ENCODE measurements around the gene OR1D5. TPM values are rescaled to one million over a fixed set of nuclear protein-coding genes. Genes with fewer than 3 reads are reported as not detected.

Gene OR1D5
- total RNA-seq, 3 donors from 2014 or later (not counting 1 experiment from before 2014, with no cell fraction given), result not detected

GRCh38 chr17:3043737-3044365 lies 19.6 kb downstream of the OR1D5 start:
- Histone ChIP-seq H3K4me1 (ENCODE audit: control insufficient read depth, insufficient read depth, low read length) (peaks cover 6% of the 10 kb centered on the region), H3K9me3 (ENCODE audit: control insufficient read depth, insufficient read depth, low read length) (peaks cover 12% of the 10 kb centered on the region), H3K36me3 (ENCODE audit: control insufficient read depth, insufficient read depth, low read length) (no peaks in the 10 kb centered on the region), H3K27me3 (ENCODE audit: control insufficient read depth, insufficient read depth, low read length) (no peaks in the 10 kb centered on the region), H3K4me3 (ENCODE audit: low read length) (no peak overlapping the region), H3K27ac (ENCODE audit: low read length) (no peak overlapping the region)
- ATAC-seq (no peak), DNase-seq (no peak)
- Mint-ChIP-seq H3K27ac (no peak overlapping the region), H3K27me3 (ENCODE audit: low read depth in 2 of 2) (no peaks in the 10 kb centered on the region), H3K36me3 (peaks cover 6% of the 10 kb centered on the region), H3K9me3 (peaks cover 0 to 3% of the 10 kb centered on the region in 2 donors), H3K4me3 (no peak overlapping the region), H3K4me1 (peaks cover 13 to 17% of the 10 kb centered on the region in 2 donors)
- WGBS (ENCODE audit: insufficient coverage), result 73% methylated on average over 11 of the region's 11 CpGs
- intact Hi-C loops (cut with micrococcal nuclease), result loop anchor here (10.0 kb wide), 1 partner anchor 591 kb away; the partner anchor contains the start of genes CTNS and SHPK
- TF ChIP-seq CTCF (IDR thresholded peaks at IDR 0.05), result peak; percentile 14

- intact Hi-C loops (cut with micrococcal nuclease), result loop anchor here (10.0 kb wide), 1 partner anchor 594 kb away; the partner anchor contains the start of genes CTNS and SHPK
- no peak overlapping the region for H3K4me3 ChIP-seq (ENCODE audit: low read length)
- Mint-ChIP-seq H3K9me3 (peaks cover 0 to 3% of the 10 kb centered on the region in 2 donors), H3K4me3 (no peak overlapping the region), H3K36me3 (peaks cover 6% of the 10 kb centered on the region), H3K27me3 (ENCODE audit: low read depth in 2 of 2) (no peaks in the 10 kb centered on the region), H3K4me1 (peaks cover 15 to 16% of the 10 kb centered on the region in 2 donors), H3K27ac (no peak overlapping the region)
- no peaks in the 10 kb centered on the region for H3K36me3 ChIP-seq (ENCODE audit: control insufficient read depth, insufficient read depth, low read length)
- WGBS (ENCODE audit: insufficient coverage), result 96% methylated on average over 5 of the region's 5 CpGs
- H3K27me3 ChIP-seq (ENCODE audit: control insufficient read depth, insufficient read depth, low read length), result no peaks in the 10 kb centered on the region
- no peak for DNase-seq
- H3K4me1 ChIP-seq (ENCODE audit: control insufficient read depth, insufficient read depth, low read length), result no peaks in the 10 kb centered on the region
- TF ChIP-seq CTCF (IDR thresholded peaks at IDR 0.05), result no peak
- no peak for ATAC-seq
- H3K27ac ChIP-seq (ENCODE audit: low read length), result no peak overlapping the region
- peaks cover 12% of the 10 kb centered on the region for H3K9me3 ChIP-seq (ENCODE audit: control insufficient read depth, insufficient read depth, low read length)
These were observed 22.5 kb downstream of the OR1D5 start for GRCh38 chr17:3040882-3041281.

- Mint-ChIP-seq H3K27ac (peak overlapping the region; percentile 5 to 39), H3K36me3 (peaks cover 6% of the 10 kb centered on the region), H3K4me3 (no peak overlapping the region), H3K9me3 (peaks cover 0 to 3% of the 10 kb centered on the region in 2 donors), H3K4me1 (peaks cover 15 to 21% of the 10 kb centered on the region in 2 donors), H3K27me3 (ENCODE audit: low read depth in 2 of 2) (no peaks in the 10 kb centered on the region)
- intact Hi-C loops (cut with micrococcal nuclease), result loop anchor here (10.0 kb wide), 1 partner anchor 595 kb away; the partner anchor contains the start of genes CTNS and SHPK
- TF ChIP-seq CTCF (IDR thresholded peaks at IDR 0.05), result no peak
- no peaks in the 10 kb centered on the region for H3K4me1 ChIP-seq (ENCODE audit: control insufficient read depth, insufficient read depth, low read length)
- H3K36me3 ChIP-seq (ENCODE audit: control insufficient read depth, insufficient read depth, low read length), result peaks cover 5% of the 10 kb centered on the region
- DNase-seq, result peak in 1 of 2 donors; percentile 37
- H3K27me3 ChIP-seq (ENCODE audit: control insufficient read depth, insufficient read depth, low read length), result no peaks in the 10 kb centered on the region
- ATAC-seq, result peak; percentile 69 to 76 (median 71)
- peaks cover 12% of the 10 kb centered on the region for H3K9me3 ChIP-seq (ENCODE audit: control insufficient read depth, insufficient read depth, low read length)
- 6% methylated on average over 6 of the region's 6 CpGs for WGBS (ENCODE audit: insufficient coverage)
- H3K27ac ChIP-seq (ENCODE audit: low read length), result no peak overlapping the region
- H3K4me3 ChIP-seq (ENCODE audit: low read length), result no peak overlapping the region
These were observed 23.7 kb downstream of the OR1D5 start for GRCh38 chr17:3039736-3040135.
